Thymus (tissue), 11 donors: Measurements from ENCODE around the gene PSPN. TPM values are rescaled to one million over a fixed set of nuclear protein-coding genes. Genes with fewer than 3 reads are reported as not detected.
"Not testable (repeated sequence)": the region's sequence is repeated elsewhere in the genome, so short reads cannot be mapped to it uniquely, and the experiment has no call there.

Experiments
- DNase-seq, 9 donors: peaks; one replicate each; pipeline ENCODE4 v3.0.0-alpha.2; 2013; ENCODE audit warnings: low spot score in 9 of 9, low read depth in 6 of 9, missing footprints in 1 of 9
- H3K27ac ChIP-seq, 2 donors: one replicate each; pipeline ENCODE4 v1.5.1; 2013; ENCODE audit warnings: control low read depth in 1 of 2, low read depth in 1 of 2, low read length in 1 of 2, mild to moderate bottlenecking in 1 of 2, moderate library complexity in 1 of 2
- H3K27me3 ChIP-seq, 2 donors: one replicate each; pipeline ENCODE4 v1.5.1; 2013; ENCODE audit warnings: low read length in 1 of 2; ENCODE audit not compliant: control insufficient read depth in 2 of 2, insufficient read depth in 1 of 2
- H3K36me3 ChIP-seq, 2 donors: one replicate each; pipeline ENCODE4 v1.5.1; 2013; ENCODE audit warnings: low read length in 1 of 2, mild to moderate bottlenecking in 1 of 2, moderate library complexity in 1 of 2; ENCODE audit not compliant: control insufficient read depth in 2 of 2, insufficient read depth in 2 of 2
- H3K4me1 ChIP-seq, 2 donors: one replicate each; pipeline ENCODE4 v1.5.1; 2013; ENCODE audit warnings: low read length in 2 of 2; ENCODE audit not compliant: control insufficient read depth in 2 of 2, insufficient read depth in 2 of 2
- H3K4me3 ChIP-seq, 2 donors: one replicate each; pipeline ENCODE4 v1.5.1; 2013; ENCODE audit warnings: low read length in 2 of 2, control low read depth in 1 of 2, mild to moderate bottlenecking in 1 of 2
- H3K9me3 ChIP-seq, 2 donors: one replicate each; pipeline ENCODE4 v1.5.1; 2013; ENCODE audit warnings: low read length in 1 of 2, mild to moderate bottlenecking in 1 of 2; ENCODE audit not compliant: control insufficient read depth in 2 of 2, insufficient read depth in 1 of 2
- WGBS: extraction: QIAGEN DNeasy Blood & Tissue Kit; methylation state at CpG from one replicate; pipeline ENCODE4 v1.1.7; 2013; 5-methylcytosine and 5-hydroxymethylcytosine counted together
- polyA plus RNA-seq: library from polyadenylated mRNA; stranded (reverse); fragments of 200-250 nt; gene quantifications from one replicate; pipeline ENCODE4 v1.2.3, GENCODE V29; 2013
- total RNA-seq: library from RNA; stranded (reverse); fragments of 120-200 nt; gene quantifications from one replicate; pipeline ENCODE4 v1.2.4, GENCODE V29; 2013
- donor health status: healthy.

PSPN gene
- total and polyA plus RNA-seq, 2 donors, result 0.90 to 1.0 TPM

DNA sequence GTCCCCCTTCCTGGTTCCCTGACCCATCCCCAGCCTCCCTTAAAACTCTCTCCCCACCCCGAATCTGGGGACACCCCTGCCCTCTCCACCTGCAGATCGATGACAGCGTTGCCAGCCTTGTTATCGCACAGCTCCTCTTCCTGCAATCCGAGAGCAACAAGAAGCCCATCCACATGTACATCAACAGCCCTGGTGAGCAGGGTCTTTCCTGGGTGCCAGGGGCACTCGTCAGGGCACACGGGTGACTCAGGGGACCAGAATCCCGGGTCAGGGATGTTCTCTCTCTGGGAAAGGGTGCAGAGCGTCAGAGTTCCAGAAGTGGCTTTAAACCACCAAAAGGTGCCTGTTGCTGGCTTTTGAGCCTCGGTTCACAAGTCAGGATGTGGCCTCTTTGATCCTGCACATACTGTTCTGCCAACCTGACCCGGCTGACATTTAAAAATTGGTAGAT lies 13.4 kb downstream of the PSPN start:
- H3K9me3 ChIP-seq, result peaks cover 0 to 9% of the 10 kb centered on the region in 2 donors
- 2% methylated on average over 11 of the region's 11 CpGs for WGBS
- peaks cover 3 to 21% of the 10 kb centered on the region in 2 donors for H3K4me1 ChIP-seq
- peak; percentile 30 to 79 (median 52) for DNase-seq
- H3K36me3 ChIP-seq, result peaks cover 33 to 37% of the 10 kb centered on the region in 2 donors
- H3K4me3 ChIP-seq, result peak overlapping the region; percentile 93 to 96
- peak overlapping the region; percentile 94 to 98 for H3K27ac ChIP-seq
- H3K27me3 ChIP-seq, result no peaks in the 10 kb centered on the region

DNA sequence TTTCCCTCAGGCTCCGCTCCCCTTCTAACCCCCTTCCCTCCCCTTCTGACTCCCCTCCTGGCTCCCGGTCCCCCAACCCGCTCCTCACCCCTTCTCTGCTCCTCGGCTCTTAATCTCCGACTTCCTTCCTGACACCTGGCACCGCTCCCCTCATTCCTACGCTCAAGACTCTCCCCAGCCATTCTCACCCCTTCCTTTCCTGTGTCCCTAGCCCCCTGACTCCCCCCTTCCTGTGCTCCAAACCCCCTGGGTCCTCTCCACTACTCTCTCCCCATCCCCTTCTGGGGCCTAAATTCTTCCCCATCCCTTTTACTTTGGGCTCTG lies 13.7 kb downstream of the PSPN start:
- peaks cover 29 to 34% of the 10 kb centered on the region in 2 donors for H3K36me3 ChIP-seq
- 2% methylated on average over 7 of the region's 7 CpGs for WGBS
- H3K27ac ChIP-seq, result peak overlapping the region; percentile 94 to 98
- H3K27me3 ChIP-seq, result no peaks in the 10 kb centered on the region
- peak in 6 of 9 donors; percentile 8 to 54 (median 18) for DNase-seq
- peaks cover 0 to 9% of the 10 kb centered on the region in 2 donors for H3K9me3 ChIP-seq
- peaks cover 3 to 21% of the 10 kb centered on the region in 2 donors for H3K4me1 ChIP-seq
- peak overlapping the region; percentile 93 to 96 for H3K4me3 ChIP-seq

DNA sequence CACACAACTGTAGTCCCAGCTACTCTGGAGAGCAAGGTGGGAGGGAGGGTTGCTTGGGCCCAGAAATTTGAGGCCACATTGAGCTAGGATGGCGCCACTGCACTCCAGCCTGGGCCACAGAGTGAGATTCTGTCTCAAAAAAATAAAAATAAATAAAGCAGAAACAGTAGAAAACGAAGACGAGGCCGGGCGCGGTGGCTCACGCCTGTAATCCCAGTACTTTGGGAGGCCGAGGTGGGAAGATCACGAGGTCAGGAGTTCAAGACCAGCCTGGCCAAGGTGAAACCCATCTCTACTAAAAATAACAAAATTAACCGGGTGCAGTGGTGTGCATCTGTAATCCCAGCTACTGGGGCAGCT lies 14.9 kb downstream of the PSPN start:
- peak overlapping the region in 1 of 2 donors; percentile 7 for H3K27ac ChIP-seq
- H3K27me3 ChIP-seq, H3K9me3 ChIP-seq, DNase-seq: not testable (repeated sequence)
- peaks cover 3 to 21% of the 10 kb centered on the region in 2 donors for H3K4me1 ChIP-seq
- WGBS, result 97% methylated on average over 10 of the region's 10 CpGs
- H3K36me3 ChIP-seq, result peaks cover 18 to 22% of the 10 kb centered on the region in 2 donors
- peak overlapping the region; percentile 93 to 96 for H3K4me3 ChIP-seq

DNA sequence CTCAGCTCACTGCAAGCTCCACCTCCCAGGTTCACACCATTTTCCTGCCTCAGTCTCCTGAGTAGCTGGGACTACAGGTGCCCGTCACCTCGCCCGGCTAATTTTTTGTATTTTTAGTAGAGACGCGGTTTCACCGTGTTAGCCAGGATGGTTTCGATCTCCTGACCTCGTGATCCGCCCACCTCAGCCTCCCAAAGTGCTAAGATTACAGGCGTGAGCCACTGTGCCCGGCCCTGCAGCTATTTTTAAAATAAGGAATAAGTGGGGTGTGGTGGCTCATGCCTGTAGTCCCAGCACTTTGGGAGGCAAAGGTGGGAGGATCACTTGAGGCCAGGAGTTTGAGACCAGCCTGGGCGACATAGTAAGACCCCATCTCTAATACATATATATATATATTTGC lies 15.3 kb downstream of the PSPN start:
- not testable (repeated sequence) for H3K27ac ChIP-seq, DNase-seq, H3K27me3 ChIP-seq, H3K4me3 ChIP-seq, H3K9me3 ChIP-seq
- 97% methylated on average over 12 of the region's 12 CpGs for WGBS
- H3K4me1 ChIP-seq, result peaks cover 3 to 21% of the 10 kb centered on the region in 2 donors
- H3K36me3 ChIP-seq, result peaks cover 14 to 18% of the 10 kb centered on the region in 2 donors

DNA sequence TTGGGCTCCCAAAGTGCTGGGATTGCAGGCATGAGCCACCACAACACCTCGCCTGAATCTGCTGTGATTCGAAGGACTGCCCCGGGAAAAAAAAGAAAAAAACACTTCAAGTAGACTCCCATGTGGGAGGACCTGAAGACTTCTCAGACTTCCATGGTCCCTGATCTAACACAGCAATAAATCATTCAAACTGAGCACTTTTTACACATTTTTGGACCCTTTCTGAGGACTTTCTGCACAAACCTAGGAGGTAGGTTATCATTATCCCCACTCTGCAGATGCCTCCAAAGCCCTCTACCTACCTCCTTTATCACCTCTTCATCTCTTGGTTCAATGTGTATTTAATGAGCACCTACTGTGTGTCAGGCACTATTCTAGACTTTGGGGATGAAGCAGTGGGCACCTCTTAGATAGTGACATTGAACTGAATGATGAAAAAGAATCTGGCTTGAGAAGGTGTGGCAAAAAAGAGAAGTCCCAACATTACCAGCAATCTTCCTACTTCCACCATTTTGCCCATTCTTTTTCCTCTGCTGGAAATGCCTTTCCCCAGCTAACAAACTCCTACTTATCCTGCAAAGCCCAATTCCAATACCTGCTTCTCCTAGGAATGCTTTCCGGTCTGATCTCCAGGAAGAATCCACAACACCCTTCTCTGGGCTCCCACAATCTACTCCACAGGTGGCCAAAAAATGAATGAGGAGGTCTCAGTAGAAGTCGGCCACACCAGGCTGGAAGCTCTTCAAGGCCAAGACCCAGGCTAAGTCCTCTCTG lies 16.0 kb downstream of the PSPN start:
- Histone ChIP-seq H3K4me1 (peaks cover 3 to 21% of the 10 kb centered on the region in 2 donors), H3K36me3 (peaks cover 7 to 11% of the 10 kb centered on the region in 2 donors), H3K27ac (no peak overlapping the region), H3K27me3 (no peaks in the 10 kb centered on the region), H3K9me3 (peaks cover 0 to 9% of the 10 kb centered on the region in 2 donors), H3K4me3 (no peak overlapping the region)
- no peak for DNase-seq
- WGBS, result 96% methylated on average over 5 of the region's 5 CpGs

DNA sequence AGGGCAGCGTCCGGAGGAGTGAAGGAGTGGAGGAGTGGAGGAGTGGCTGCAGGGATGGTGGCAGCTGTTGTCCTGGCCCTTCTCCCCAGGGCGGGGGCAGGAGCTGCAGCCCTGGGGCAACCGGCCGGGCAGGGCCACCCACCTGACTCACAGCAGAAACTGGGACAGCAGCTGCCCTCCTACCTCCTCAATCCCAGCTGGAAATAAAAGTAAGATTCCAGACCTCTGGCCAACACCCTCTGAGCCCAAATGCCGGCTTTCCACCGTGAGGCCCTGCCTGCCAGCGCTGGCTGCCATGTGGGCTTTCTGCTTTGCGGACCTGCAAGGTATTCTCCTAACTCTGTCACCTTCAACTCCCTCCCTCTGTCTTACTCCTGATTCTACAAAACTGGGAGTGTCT lies 17.7 kb downstream of the PSPN start:
- Histone ChIP-seq H3K9me3 (peaks cover 0 to 9% of the 10 kb centered on the region in 2 donors), H3K4me3 (no peak overlapping the region), H3K36me3 (no peaks in the 10 kb centered on the region), H3K27ac (no peak overlapping the region), H3K27me3 (no peaks in the 10 kb centered on the region), H3K4me1 (peaks cover 0 to 14% of the 10 kb centered on the region in 2 donors)
- no peak for DNase-seq
- 92% methylated on average over 9 of the region's 9 CpGs for WGBS

DNA sequence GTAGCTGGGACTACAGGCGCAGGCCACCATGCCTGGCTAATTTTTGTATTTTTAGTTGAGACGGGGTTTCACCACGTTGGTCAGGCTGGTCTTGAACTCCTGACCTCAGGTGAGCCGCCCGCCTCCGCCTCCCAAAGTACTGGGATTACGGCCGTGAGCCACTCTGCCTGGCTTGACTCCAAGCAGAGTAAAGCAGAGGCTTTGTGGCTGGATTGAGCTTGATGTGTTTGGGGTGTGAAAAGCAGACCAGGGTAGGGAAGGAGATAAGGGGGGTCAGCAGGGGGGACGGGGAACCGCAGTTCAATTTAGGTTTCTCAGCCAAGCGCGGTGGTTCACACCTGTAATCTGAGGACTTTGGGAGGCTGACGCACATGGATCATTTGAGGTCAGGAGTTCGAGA lies 18.6 kb downstream of the PSPN start:
- DNase-seq, result no peak

DNA sequence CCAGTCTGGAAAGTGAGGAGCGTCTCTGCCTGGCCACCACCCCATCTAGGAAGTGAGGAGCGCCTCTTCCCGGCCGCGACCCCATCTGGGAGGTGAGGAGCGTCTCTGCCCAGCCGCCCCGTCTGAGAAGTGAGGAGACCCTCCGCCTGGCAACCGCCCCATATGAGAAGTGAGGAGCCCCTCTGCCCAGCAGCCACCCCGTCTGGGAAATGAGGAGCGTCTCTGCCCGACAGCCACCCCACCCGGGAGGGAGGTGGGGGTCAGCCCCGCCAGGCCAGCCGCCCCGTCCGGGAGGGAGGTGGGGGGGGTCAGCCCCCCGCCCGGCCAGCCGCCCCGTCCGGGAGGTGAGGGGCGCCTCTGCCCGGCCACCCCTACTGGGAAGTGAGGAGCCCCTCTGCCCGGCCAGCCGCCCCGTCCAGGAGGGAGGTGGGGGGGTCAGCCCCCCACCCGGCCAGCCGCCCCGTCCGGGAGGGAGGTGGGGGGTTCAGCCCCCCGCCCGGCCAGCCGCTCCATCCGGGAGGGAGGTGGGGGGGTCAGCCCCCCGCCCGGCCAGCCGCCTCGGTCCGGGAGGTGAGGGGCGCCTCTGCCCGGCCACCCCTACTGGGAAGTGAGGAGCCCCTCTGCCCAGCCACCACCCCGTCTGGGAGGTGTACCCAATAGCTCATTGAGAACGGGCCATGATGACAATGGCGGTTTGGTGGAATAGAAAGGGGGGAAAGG lies 20.3 kb downstream of the PSPN start:
- DNase-seq, H3K9me3 ChIP-seq, H3K4me1 ChIP-seq, H3K36me3 ChIP-seq, H3K4me3 ChIP-seq, H3K27me3 ChIP-seq, H3K27ac ChIP-seq: not testable (repeated sequence)
- 96% methylated on average over 37 of the region's 46 CpGs for WGBS

More for the DNA sequence above, 18.6 kb downstream of the PSPN start:
- no peak overlapping the region for H3K27ac ChIP-seq
- H3K4me1 ChIP-seq, result peaks cover 0 to 6% of the 10 kb centered on the region in 2 donors
- H3K27me3 ChIP-seq, result no peaks in the 10 kb centered on the region
- peaks cover 3 to 5% of the 10 kb centered on the region in 2 donors for H3K36me3 ChIP-seq
- 95% methylated on average over 14 of the region's 14 CpGs for WGBS
- peaks cover 0 to 9% of the 10 kb centered on the region in 2 donors for H3K9me3 ChIP-seq
- no peak overlapping the region for H3K4me3 ChIP-seq

DNA sequence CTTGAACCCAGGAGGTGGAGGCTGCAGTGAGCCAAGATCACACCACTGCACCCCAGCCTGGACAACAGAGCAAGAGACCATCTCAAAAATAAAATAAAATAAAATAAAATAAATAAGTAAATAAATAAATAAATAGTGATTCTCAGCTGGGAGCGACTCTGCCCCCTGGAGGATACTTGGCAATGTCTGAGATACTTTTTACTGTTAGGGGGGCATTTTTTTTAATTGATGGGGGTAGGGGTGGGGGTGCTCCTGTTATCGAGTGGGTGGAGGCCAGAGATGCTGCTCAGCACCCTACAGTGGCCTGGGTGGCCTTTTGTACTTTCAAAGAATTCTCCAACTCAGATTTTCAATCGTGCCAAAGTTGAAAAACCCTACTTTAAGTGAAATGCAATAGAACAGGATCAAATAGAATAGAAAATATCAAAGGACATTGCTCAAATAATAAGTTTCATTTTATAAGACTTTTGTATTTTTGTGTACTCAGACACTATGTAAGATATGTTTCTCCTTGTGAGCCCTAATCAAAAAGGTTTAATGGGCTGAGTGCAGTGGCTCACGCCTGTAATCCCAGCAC lies 21.5 kb downstream of the PSPN start:
- no peaks in the 10 kb centered on the region for H3K4me1 ChIP-seq
- H3K36me3 ChIP-seq, result peaks cover 5 to 7% of the 10 kb centered on the region in 2 donors
- H3K9me3 ChIP-seq, result no peaks in the 10 kb centered on the region
- DNase-seq, result no peak
- no peaks in the 10 kb centered on the region for H3K27me3 ChIP-seq
- no peak overlapping the region for H3K27ac ChIP-seq
- WGBS, result 70% methylated on average over 4 of the region's 4 CpGs
- no peak overlapping the region for H3K4me3 ChIP-seq
